B cell (primary cell): Measurements from ENCODE around the gene TNFRSF17. TPM values are rescaled to one million over a fixed set of nuclear protein-coding genes. Genes with fewer than 3 reads are reported as not detected.

Source experiments
- ATAC-seq: fragments of 200-7000 bp; cut with Tn5 transposase; one replicate; pipeline ENCODE4 v1.10.0; 2021; ENCODE audit warnings: low read depth, mild to moderate bottlenecking, moderate number of reproducible peaks, moderate library complexity
- CTCF ChIA-PET: fragments of 350-600 bp; sonication (Branson Sonifier 250); formaldehyde crosslinking; loops from one replicate; lab custom pipeline; 2021; ENCODE audit warnings: antibody characterized with exemption, inconsistent platforms; lab: Charles Lee
- POLR2A ChIA-PET: fragments of 350-600 bp; sonication (Branson Sonifier 250); formaldehyde crosslinking; loops from one replicate; lab custom pipeline; 2021; ENCODE audit warnings: antibody characterized with exemption; lab: Charles Lee
- DNase-seq: peaks from one replicate; pipeline ENCODE4 v3.0.0; 2013
- H2AFZ ChIP-seq: 2 replicates; pipeline ENCODE4 v1.6.1; 2012; ENCODE audit warnings: mild to moderate bottlenecking, low read depth, low read length; ENCODE audit not compliant: insufficient read depth, poor library complexity, severe bottlenecking
- H3K27ac ChIP-seq, 2 donors: 1 replicate in 1 of 2; 2 replicates in 1 of 2; pipeline ENCODE4 v1.5.1; 2012 to 2013; ENCODE audit warnings: low read length in 2 of 2, mild to moderate bottlenecking in 2 of 2, moderate library complexity in 1 of 2
- H3K27me3 ChIP-seq, 4 experiments: fragments of 200-600 bp in 1 of 4; sonication (generic) in 1 of 4; replicated peaks in 1 of 4; 1 replicate in 2 of 4; 2 replicates in 2 of 4; pipeline versions ENCODE4 v1.6.1 to v1.7.0; 2013 to 2016; ENCODE audit warnings: low read length in 3 of 4, mild to moderate bottlenecking in 2 of 4, mixed read lengths in 1 of 4, moderate library complexity in 1 of 4; ENCODE audit not compliant: insufficient read depth in 4 of 4, control insufficient read depth in 3 of 4; ENCODE audit errors: control extremely low read depth in 1 of 4
- H3K36me3 ChIP-seq, 2 experiments: replicated peaks in 1 of 2; 1 replicate in 1 of 2; 2 replicates in 1 of 2; pipeline versions ENCODE4 v1.6.1 to v1.7.1; 2013; ENCODE audit warnings: low read length in 1 of 2; ENCODE audit not compliant: insufficient read depth in 2 of 2, control insufficient read depth in 1 of 2; ENCODE audit errors: control extremely low read depth in 1 of 2, extremely low read depth in 1 of 2
- H3K4me1 ChIP-seq, 2 donors: fragments of 200-600 bp in 1 of 2; sonication (generic) in 1 of 2; 1 replicate in 1 of 2; 2 replicates in 1 of 2; pipeline versions ENCODE4 v1.5.1 to v1.6.1; 2013 to 2017; ENCODE audit warnings: low read length in 2 of 2; ENCODE audit not compliant: control insufficient read depth in 2 of 2, insufficient read depth in 2 of 2
- H3K4me2 ChIP-seq: replicated peaks from 2 replicates; pipeline ENCODE3; 2012; ENCODE audit warnings: mild to moderate bottlenecking, low read depth, low read length; ENCODE audit not compliant: poor library complexity, severe bottlenecking
- H3K4me3 ChIP-seq, 5 experiments: fragments of 200-600 bp in 1 of 5; sonication (generic) in 1 of 5; 1 replicate in 3 of 5; 2 replicates in 2 of 5; pipeline versions ENCODE4 v1.5.1 to v1.7.0; 2011 to 2016; ENCODE audit warnings: low read length in 4 of 5, mild to moderate bottlenecking in 4 of 5, low read depth in 2 of 5, control low read depth in 1 of 5, moderate library complexity in 1 of 5; ENCODE audit not compliant: insufficient read depth in 1 of 5; ENCODE audit errors: control extremely low read depth in 1 of 5, extremely low read depth in 1 of 5
- H3K79me2 ChIP-seq: fragments of 200-600 bp; sonication (generic); one replicate; pipeline ENCODE4 v1.6.0; 2016; ENCODE audit warnings: low read length; ENCODE audit not compliant: control insufficient read depth, insufficient read depth
- H3K9ac ChIP-seq: fragments of 200-600 bp; sonication (generic); 2 replicates; pipeline ENCODE4 v1.6.1; 2017; ENCODE audit warnings: mild to moderate bottlenecking, low read length, moderate library complexity
- H3K9me3 ChIP-seq, 3 donors: one replicate each; pipeline versions ENCODE4 v1.6.1 to v1.7.1; 2013; ENCODE audit warnings: low read length in 2 of 3; ENCODE audit not compliant: control insufficient read depth in 2 of 3, insufficient read depth in 1 of 3; ENCODE audit errors: control extremely low read depth in 1 of 3
- H4K20me1 ChIP-seq: 2 replicates; pipeline ENCODE4 v1.6.0; 2012; ENCODE audit warnings: mild to moderate bottlenecking, low read length; ENCODE audit not compliant: insufficient read depth, control insufficient read depth, poor library complexity, severe bottlenecking
- H3K27ac Mint-ChIP-seq: one replicate; pipeline ENCODE4 v1.8.0; 2021; ENCODE audit warnings: mixed read lengths
- H3K27me3 Mint-ChIP-seq: one replicate; pipeline ENCODE4 v1.8.0; 2021; ENCODE audit warnings: mixed read lengths
- H3K4me1 Mint-ChIP-seq: one replicate; pipeline ENCODE4 v1.8.0; 2021; ENCODE audit warnings: mixed read lengths
- H3K4me3 Mint-ChIP-seq: one replicate; pipeline ENCODE4 v1.8.0; 2021; ENCODE audit warnings: mixed read lengths
- H3K9me3 Mint-ChIP-seq: one replicate; pipeline ENCODE4 v1.8.0; 2022; ENCODE audit warnings: mixed read lengths; ENCODE audit not compliant: insufficient read depth
- CTCF ChIP-seq: fragments of 200-600 bp; IDR thresholded peaks from one replicate; pipeline ENCODE4 v1.8.0; 2022; ENCODE audit warnings: antibody characterized with exemption, mild to moderate bottlenecking
- EZH2 ChIP-seq: IDR thresholded peaks from 2 replicates; pipeline ENCODE4 v1.6.1; 2012; ENCODE audit warnings: borderline replicate concordance, low read depth, mild to moderate bottlenecking, moderate library complexity, low read length; ENCODE audit not compliant: insufficient read depth, poor library complexity, severe bottlenecking
- WGBS: methylation state at CpG from one replicate; pipeline ENCODE4 v1.1.5; 2013; ENCODE audit warnings: missing lambda C conversion rate; ENCODE audit not compliant: insufficient coverage; 5-methylcytosine and 5-hydroxymethylcytosine counted together
- intact Hi-C: fragments of 100-400 bp; cut with micrococcal nuclease; formaldehyde crosslinking; loops from one replicate; pipeline ENCODE4 v1.10.0; 2022
- polyA plus RNA-seq: library from polyadenylated mRNA; depleted of rRNA; stranded (reverse); fragments of >200 nt; gene quantifications from 2 replicates; pipeline ENCODE4 v1.2.3, GENCODE V29; 2012
- total RNA-seq, 2 donors: library from RNA; stranded (reverse); fragments of 120-200 nt in 1 of 2; gene quantifications; 1 replicate in 1 of 2; 2 replicates in 1 of 2; pipeline versions ENCODE4 v1.2.3 to v1.2.4, GENCODE V29; 2013 to 2022

Gene TNFRSF17
- total and polyA plus RNA-seq, 2 donors (not counting 1 experiment from before 2014, with no cell fraction given), result 4.6 to 16.4 TPM

GRCh38 chr16:12011565-12011964 is 46.6 kb downstream of the TNFRSF17 start:
- ATAC-seq, result no peak
- Mint-ChIP-seq H3K27me3 (no peaks in the 10 kb centered on the region), H3K4me3 (peak overlapping the region; percentile 52), H3K4me1 (peaks cover 55% of the 10 kb centered on the region), H3K27ac (peak overlapping the region; percentile 83), H3K9me3 (no peaks in the 10 kb centered on the region)
- WGBS, result no CpG with 5 or more reads among the region's 4 CpGs
- TF ChIP-seq CTCF, result no peak
- TF ChIP-seq EZH2, result no peak
- intact Hi-C loops, result loop anchor here (2.0 kb wide), 1 partner anchor 31 kb away; no protein-coding TSS in a partner anchor
- Histone ChIP-seq H3K79me2 (peaks cover 47% of the 10 kb centered on the region), H3K27me3 (no peaks in the 10 kb centered on the region), H3K27ac (peak overlapping the region; percentile 78 to 81), H3K4me2 (peak overlapping the region; percentile 69), H3K4me1 (peaks cover 42 to 49% of the 10 kb centered on the region in 2 donors), H4K20me1 (no peaks in the 10 kb centered on the region), H3K9ac (no peak overlapping the region), H2AFZ (no peak overlapping the region), H3K9me3 (peaks cover 0 to 3% (median 0%) of the 10 kb centered on the region in 3 donors), H3K4me3 (no peak overlapping the region), H3K36me3 (peaks cover 0 to 18% of the 10 kb centered on the region in 2 experiments)
- POLR2A ChIA-PET, result interaction anchor here (0.5 to 1.5 kb wide), 2 partner anchors 18 to 27 kb away, joined by 3 to 4 read pairs; no protein-coding TSS in a partner anchor
- CTCF ChIA-PET, result interaction anchor here (3.1 to 3.6 kb wide), 2 partner anchors 9 to 56 kb away, joined by 13 to 16 read pairs; no protein-coding TSS in a partner anchor
- no peak for DNase-seq

GRCh38 chr16:12016291-12016947 is 51.4 kb downstream of the TNFRSF17 start:
- intact Hi-C loops, result no loop called here
- no peak for DNase-seq
- peaks cover 0 to 8% of the 10 kb centered on the region in 2 experiments for H3K36me3 ChIP-seq
- H3K27me3 ChIP-seq, result no peaks in the 10 kb centered on the region
- no peak for ATAC-seq
- peak overlapping the region in 1 of 2 donors; percentile 42 for H3K27ac ChIP-seq
- H3K9ac ChIP-seq, result no peak overlapping the region
- no peaks in the 10 kb centered on the region for H3K27me3 Mint-ChIP-seq
- H3K79me2 ChIP-seq, result peaks cover 89% of the 10 kb centered on the region
- no peak overlapping the region for H3K4me3 ChIP-seq
- H3K4me1 Mint-ChIP-seq, result peaks cover 55% of the 10 kb centered on the region
- H3K9me3 Mint-ChIP-seq, result no peaks in the 10 kb centered on the region
- peak overlapping the region; percentile 45 for H3K4me3 Mint-ChIP-seq
- H3K9me3 ChIP-seq, result no peaks in the 10 kb centered on the region
- 90% methylated on average over 3 of the region's 4 CpGs for WGBS
- no peaks in the 10 kb centered on the region for H4K20me1 ChIP-seq
- POLR2A ChIA-PET, result no interaction called here
- peak overlapping the region; percentile 73 for H3K27ac Mint-ChIP-seq
- TF ChIP-seq CTCF (no peak), EZH2 (no peak)
- H3K4me1 ChIP-seq, result peaks cover 54 to 67% of the 10 kb centered on the region in 2 donors
- CTCF ChIA-PET, result interaction anchor here (1.7 kb wide), 1 partner anchor 52 kb away, joined by 4 read pairs; no protein-coding TSS in a partner anchor
- no peak overlapping the region for H2AFZ ChIP-seq
- H3K4me2 ChIP-seq, result peak overlapping the region; percentile 31
